NCI-H2171 treated with DMSO at 0.1 percent for 48 hours (cell line): ENCODE results near the gene MAPKAP1.

ENCODE experiments used
- DNase-seq: peaks from one replicate; lab custom pipeline; 2025; lab: John Stamatoyannopoulos, UW

The MAPKAP1 gene

GRCh38 chr9:125431741-125432271 lies 275.2 kb downstream of the MAPKAP1 start:
- peak; percentile 21 for DNase-seq

GRCh38 chr9:125431012-125431305 lies 276.0 kb downstream of the MAPKAP1 start:
- DNase-seq = no peak

GRCh38 chr9:125430161-125431011 lies 276.6 kb downstream of the MAPKAP1 start:
- no peak for DNase-seq

- DNase-seq = no peak
These were observed 277.4 kb downstream of the MAPKAP1 start for GRCh38 chr9:125429476-125430160.

- DNase-seq = no peak
These were observed 278.0 kb downstream of the MAPKAP1 start for GRCh38 chr9:125428902-125429467.

- DNase-seq = no peak
These were observed 278.7 kb downstream of the MAPKAP1 start for GRCh38 chr9:125428060-125428901.

DNA sequence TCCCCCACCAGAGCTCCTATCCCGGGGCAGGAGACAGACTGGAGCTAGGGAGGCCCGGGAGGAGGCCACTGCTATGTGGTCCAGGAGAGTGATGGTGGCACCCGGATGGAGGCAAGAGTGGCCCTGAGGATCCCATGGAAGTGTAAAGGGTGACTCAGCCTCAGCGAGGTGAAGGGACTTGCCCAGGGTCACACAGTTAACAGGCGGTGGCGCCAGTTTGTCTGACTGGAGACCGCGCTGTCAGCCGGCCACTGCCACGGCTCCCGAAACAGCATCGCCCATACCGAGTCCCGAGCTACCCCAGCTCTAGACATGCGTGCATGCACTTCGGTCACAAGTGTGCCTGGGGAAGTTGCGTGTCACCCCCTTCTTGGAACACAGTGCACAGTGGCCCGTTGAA lies 279.5 kb downstream of the MAPKAP1 start:
- DNase-seq = no peak

DNA sequence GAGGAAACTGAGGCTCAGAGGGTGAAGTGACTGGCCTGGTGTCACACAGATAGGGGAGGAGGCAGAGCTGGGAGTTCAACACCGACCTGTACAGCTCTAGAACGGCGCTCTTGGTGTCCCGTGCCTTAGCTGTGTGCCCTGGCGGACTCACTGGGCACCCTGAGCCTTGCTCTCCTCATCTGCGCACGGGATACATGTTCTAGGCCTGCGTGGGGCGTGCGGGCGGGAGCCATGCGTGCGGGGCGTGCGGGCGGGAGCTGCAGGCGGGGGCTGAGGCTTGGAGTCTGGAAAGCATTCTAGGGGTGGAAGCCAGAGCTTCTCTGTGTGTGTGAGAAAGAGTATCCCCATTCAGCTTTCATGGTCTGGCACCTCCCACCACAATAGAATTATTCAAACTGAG lies 280.1 kb downstream of the MAPKAP1 start:
- no peak for DNase-seq

- DNase-seq = no peak
These were observed 281.0 kb downstream of the MAPKAP1 start for GRCh38 chr9:125425901-125426515.

- DNase-seq = no peak
These were observed 281.7 kb downstream of the MAPKAP1 start for GRCh38 chr9:125425170-125425897.

DNA sequence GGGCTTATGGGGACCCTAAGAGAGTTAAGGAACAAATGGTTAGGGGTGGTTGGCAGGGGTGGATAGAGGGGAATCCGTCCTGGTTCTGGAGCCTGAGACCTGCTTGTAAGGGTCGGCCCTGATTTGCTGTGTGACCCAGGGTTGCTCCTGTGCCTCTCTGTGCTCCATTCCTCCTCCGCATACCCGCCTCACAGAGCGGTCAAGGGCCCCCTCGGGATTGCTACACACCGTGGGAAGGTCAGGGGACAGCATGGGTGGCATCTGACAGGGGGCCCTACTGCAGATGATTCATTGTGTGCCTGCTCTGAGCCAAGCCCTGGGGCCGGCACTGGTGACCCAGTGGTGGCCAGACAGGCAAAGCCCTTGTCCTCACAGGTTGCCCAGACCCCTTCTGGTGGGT lies 283.0 kb downstream of the MAPKAP1 start:
- no peak for DNase-seq

- DNase-seq = no peak
These were observed 284.2 kb downstream of the MAPKAP1 start for GRCh38 chr9:125422853-125423252.

DNA sequence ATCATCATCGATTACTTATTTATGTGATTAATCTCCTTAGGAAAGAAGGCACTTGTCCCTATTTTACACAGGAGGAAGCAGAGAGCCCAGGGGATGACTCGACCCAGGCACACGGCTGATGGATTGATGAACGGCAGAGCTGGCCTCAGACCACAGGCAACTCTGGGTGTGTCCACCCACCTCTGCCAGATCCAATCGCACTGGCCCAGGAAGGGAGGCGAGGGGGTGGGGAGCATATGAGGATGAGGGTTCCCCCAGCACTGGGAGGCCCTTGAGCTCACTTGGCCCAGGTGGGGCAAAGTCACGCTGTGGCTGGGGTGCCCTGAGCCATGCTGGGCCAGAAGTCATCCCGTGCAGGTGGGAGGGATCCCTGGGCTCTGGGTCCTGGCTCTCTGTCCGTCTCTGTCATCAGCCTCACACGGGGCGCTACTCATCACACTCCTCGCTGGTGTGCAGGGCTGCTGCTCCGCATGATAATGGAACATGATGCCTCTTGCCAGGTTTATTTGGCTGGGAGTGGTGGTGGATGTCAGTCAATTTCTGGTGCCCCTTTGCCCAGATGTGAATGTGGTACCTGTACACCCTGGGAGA lies 285.3 kb downstream of the MAPKAP1 start:
- DNase-seq = no peak

- no peak for DNase-seq
These were observed 285.8 kb downstream of the MAPKAP1 start for GRCh38 chr9:125421166-125421565.

- no peak for DNase-seq
These were observed 288.6 kb downstream of the MAPKAP1 start for GRCh38 chr9:125418404-125418803.

DNA sequence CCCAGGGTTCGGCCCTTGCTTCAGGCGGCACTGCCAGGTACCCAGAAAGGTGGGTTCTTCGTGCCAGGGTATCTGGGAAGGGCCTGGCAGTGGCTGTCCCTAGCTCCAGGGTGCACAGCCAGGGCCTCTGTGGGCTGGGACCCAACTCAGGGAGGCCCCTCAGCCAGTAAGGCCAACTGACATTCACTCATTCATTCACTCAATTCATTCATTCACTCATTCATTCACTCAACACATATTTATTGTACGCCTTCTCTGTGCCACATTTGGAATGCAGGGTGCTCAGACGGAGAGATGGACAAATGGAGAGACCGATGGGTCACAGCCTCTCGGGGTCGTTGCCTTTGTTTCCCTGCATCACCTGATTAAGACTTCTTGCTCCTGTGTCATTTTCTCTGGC lies 290.5 kb downstream of the MAPKAP1 start:
- DNase-seq = no peak

- DNase-seq = no peak
These were observed 291.2 kb downstream of the MAPKAP1 start for GRCh38 chr9:125415583-125416460.

- DNase-seq = no peak
These were observed 293.4 kb downstream of the MAPKAP1 start for GRCh38 chr9:125413579-125413978.

DNA sequence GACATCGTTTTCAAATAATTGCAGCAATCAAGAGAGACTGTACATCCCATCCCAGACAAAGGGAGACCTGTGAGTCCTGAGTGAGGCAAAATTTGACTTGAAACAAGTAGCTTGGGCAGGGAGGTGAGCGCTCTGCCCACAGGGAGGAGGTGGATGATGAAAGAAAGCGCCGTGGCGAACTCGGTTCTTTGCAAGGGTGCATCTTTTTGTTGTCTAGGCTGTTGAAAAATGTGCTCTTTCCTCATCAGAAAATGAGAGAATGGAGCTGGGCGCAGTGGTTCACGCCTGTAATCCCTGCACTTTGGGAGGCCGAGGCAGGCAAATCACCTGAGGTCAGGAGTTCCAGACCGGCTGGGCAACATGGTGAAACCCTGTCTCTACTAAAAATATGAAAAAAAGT lies 294.8 kb downstream of the MAPKAP1 start:
- no peak for DNase-seq
